Gastrocnemius medialis (tissue), 4 donors: ENCODE results near the gene GCK. TPM values are rescaled to one million over a fixed set of nuclear protein-coding genes. Genes with fewer than 3 reads are reported as not detected.

Experiments used
- ATAC-seq, 2 donors: fragments of 150-250 bp; one replicate each; pipeline ENCODE4 v1.9.1; 2016
- DNase-seq, 2 donors: peaks; one replicate each; pipeline ENCODE4 v3.0.0-alpha.2; 2019
- H3K27ac ChIP-seq, 4 donors: fragments of 200-600 bp; sonication (generic); 1 replicate in 1 of 4; 2 replicates in 3 of 4; pipeline ENCODE4 v1.5.1; 2016 to 2018; ENCODE audit warnings: mild to moderate bottlenecking in 2 of 4, moderate library complexity in 1 of 4
- H3K27me3 ChIP-seq, 3 donors: fragments of 200-600 bp; sonication (generic) in 2 of 3; 1 replicate in 1 of 3; 2 replicates in 2 of 3; pipeline versions ENCODE4 v1.5.1 to v1.6.0; 2016 to 2019; ENCODE audit warnings: mild to moderate bottlenecking in 1 of 3, moderate library complexity in 1 of 3
- H3K36me3 ChIP-seq, 2 donors: fragments of 200-600 bp; sonication (generic) in 1 of 2; one replicate each; pipeline ENCODE4 v1.5.1; 2017 to 2018
- H3K4me1 ChIP-seq, 2 donors: fragments of 200-600 bp; sonication (generic) in 1 of 2; one replicate each; pipeline ENCODE4 v1.5.1; 2016 to 2017; ENCODE audit warnings: mild to moderate bottlenecking in 2 of 2
- H3K4me3 ChIP-seq, 4 donors: fragments of 200-600 bp; sonication (generic) in 3 of 4; 1 replicate in 1 of 4; 2 replicates in 3 of 4; pipeline ENCODE4 v1.5.1; 2016 to 2019; ENCODE audit warnings: mild to moderate bottlenecking in 2 of 4
- H3K9me3 ChIP-seq, 3 donors: fragments of 200-600 bp; sonication (generic) in 2 of 3; 1 replicate in 1 of 3; 2 replicates in 2 of 3; pipeline ENCODE4 v1.5.1; 2016 to 2019
- CTCF ChIP-seq, 5 experiments: fragments of 450-650 bp in 3 of 5; fragments of 200-600 bp in 2 of 5; sonication (generic) in 2 of 5; IDR thresholded peaks in 4 of 5; conservative IDR thresholded peaks in 1 of 5; 1 replicate in 4 of 5; 2 replicates in 1 of 5; pipeline ENCODE4 v1.5.1; 2016 to 2019; ENCODE audit warnings: antibody characterized with exemption in 5 of 5, mild to moderate bottlenecking in 3 of 5, moderate library complexity in 3 of 5
- POLR2A ChIP-seq, 2 donors: fragments of 450-650 bp; IDR thresholded peaks; one replicate each; pipeline ENCODE4 v1.6.1; 2017; ENCODE audit warnings: antibody characterized with exemption in 2 of 2, mild to moderate bottlenecking in 2 of 2, moderate library complexity in 2 of 2
- in situ Hi-C, 4 donors: fragments of 200-750 bp; cut with MboI; loops; one replicate each; pipeline versions ENCODE4 v1.15.0 to v1.8.0; 2017; ENCODE audit warnings: low sequenced_read_pairs in 4 of 4
- intact Hi-C: fragments of 100-400 bp; cut with DNase I; formaldehyde crosslinking; loops from one replicate; pipeline ENCODE4 v1.15.1; 2023; ENCODE audit warnings: low total_unique reads
- total RNA-seq, 4 donors: library from RNA; depleted of rRNA; stranded (reverse); fragments of >200 nt; gene quantifications; one replicate each; pipeline versions ENCODE4 v1.1.0 to v1.2.3, GENCODE V29; 2016

The GCK gene
- total RNA-seq, 4 donors from 2014 or later, result 0.33 TPM; not detected in 3

- intact Hi-C loops (no loop called here), in situ Hi-C loops (no loop called here)
- Histone ChIP-seq H3K4me1 (peaks cover 10 to 11% of the 10 kb centered on the region in 2 donors), H3K36me3 (no peaks in the 10 kb centered on the region), H3K27ac (no peak overlapping the region), H3K27me3 (no peaks in the 10 kb centered on the region), H3K9me3 (no peaks in the 10 kb centered on the region), H3K4me3 (no peak overlapping the region)
- DNase-seq, result no peak
- no peak for TF ChIP-seq CTCF (IDR thresholded peaks at IDR 0.05 in 4 of 5, conservative IDR thresholded peaks at IDR 0.05 in 1 of 5)
- no peak for TF ChIP-seq POLR2A (IDR thresholded peaks at IDR 0.05)
- ATAC-seq, result no peak
Observed at GRCh38 chr7:44158873-44159631, 30.2 kb downstream of the GCK start.

GRCh38 chr7:44158096-44158872, 31.0 kb downstream of the GCK start:
- peaks cover 10 to 11% of the 10 kb centered on the region in 2 donors for H3K4me1 ChIP-seq
- TF ChIP-seq POLR2A (IDR thresholded peaks at IDR 0.05) (no peak), CTCF (IDR thresholded peaks at IDR 0.05 in 4 of 5, conservative IDR thresholded peaks at IDR 0.05 in 1 of 5) (no peak)
- ATAC-seq, result no peak

GRCh38 chr7:44157116-44158080, 31.8 kb downstream of the GCK start:
- in situ Hi-C loops (no loop called here), intact Hi-C loops (no loop called here)
- DNase-seq, result no peak
- TF ChIP-seq CTCF (IDR thresholded peaks at IDR 0.05 in 4 of 5, conservative IDR thresholded peaks at IDR 0.05 in 1 of 5) (no peak), POLR2A (IDR thresholded peaks at IDR 0.05) (no peak)
- Histone ChIP-seq H3K4me3 (no peak overlapping the region), H3K36me3 (no peaks in the 10 kb centered on the region), H3K4me1 (peaks cover 10 to 11% of the 10 kb centered on the region in 2 donors), H3K27me3 (no peaks in the 10 kb centered on the region), H3K27ac (no peak overlapping the region), H3K9me3 (no peaks in the 10 kb centered on the region)
- no peak for ATAC-seq

More at GRCh38 chr7:44158096-44158872, 31.0 kb downstream of the GCK start:
- no peak overlapping the region for H3K4me3 ChIP-seq
- H3K9me3 ChIP-seq, result no peaks in the 10 kb centered on the region
- H3K27ac ChIP-seq, result no peak overlapping the region
- in situ Hi-C loops (no loop called here), intact Hi-C loops (no loop called here)
- no peaks in the 10 kb centered on the region for H3K27me3 ChIP-seq
- DNase-seq, result no peak
- H3K36me3 ChIP-seq, result no peaks in the 10 kb centered on the region

- Histone ChIP-seq H3K4me1 (peaks cover 10 to 11% of the 10 kb centered on the region in 2 donors), H3K9me3 (no peaks in the 10 kb centered on the region), H3K4me3 (no peak overlapping the region), H3K27ac (no peak overlapping the region), H3K27me3 (no peaks in the 10 kb centered on the region), H3K36me3 (no peaks in the 10 kb centered on the region)
- ATAC-seq (no peak), DNase-seq (no peak)
- intact Hi-C loops, result no loop called here
- TF ChIP-seq POLR2A (IDR thresholded peaks at IDR 0.05), result no peak
- TF ChIP-seq CTCF (IDR thresholded peaks at IDR 0.05 in 4 of 5, conservative IDR thresholded peaks at IDR 0.05 in 1 of 5), result no peak
- in situ Hi-C loops, result no loop called here
Observed at GRCh38 chr7:44156453-44157010, 32.7 kb downstream of the GCK start.
